Ovary (tissue), 3 donors: Measurements from ENCODE around the gene NT5C1A.

Experiments
- EP300 ChIP-seq: sonication (generic); formaldehyde crosslinking; IDR thresholded peaks from one replicate; pipeline ENCODE4 v1.6.1; 2017; ENCODE audit warnings: antibody characterized with exemption
- POLR2A ChIP-seq: fragments of 450-650 bp; IDR thresholded peaks from one replicate; pipeline ENCODE4 v1.6.1; 2017; ENCODE audit warnings: antibody characterized with exemption, mild to moderate bottlenecking, moderate library complexity
- TF ChIP-seq, protein P1 (sequence below), 3 donors: fragments of 450-650 bp in 2 of 3; fragments of 200-600 bp in 1 of 3; IDR thresholded peaks; one replicate each; pipeline versions ENCODE4 v1.5.1 to v1.8.0; 2016 to 2022; ENCODE audit warnings: antibody characterized with exemption in 3 of 3, mild to moderate bottlenecking in 1 of 3
- donor health status: DM: no; HTN: no; CAD: no.

DNA sequence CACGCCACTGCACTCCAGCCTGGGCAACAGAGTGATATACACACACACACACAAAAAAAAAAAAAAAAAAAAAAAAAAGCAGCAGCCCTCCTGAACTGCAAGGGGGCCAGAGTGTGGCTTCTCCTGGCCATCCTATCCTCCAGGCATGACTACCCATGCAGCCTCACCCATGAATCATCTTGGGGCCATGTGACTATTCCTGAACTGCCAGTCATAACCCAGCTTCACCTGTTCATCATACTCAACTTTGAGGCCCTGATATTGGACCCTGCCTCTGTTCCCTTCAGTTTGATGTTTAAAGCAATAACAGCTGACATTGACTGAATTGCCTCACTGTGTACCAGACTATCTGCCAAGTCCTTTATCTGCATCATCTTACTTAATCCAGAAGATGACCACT lies 22.1 kb upstream of the NT5C1A start:
- TF ChIP-seq POLR2A (no peak), EP300 (no peak)
- TF ChIP-seq, protein P1, sequence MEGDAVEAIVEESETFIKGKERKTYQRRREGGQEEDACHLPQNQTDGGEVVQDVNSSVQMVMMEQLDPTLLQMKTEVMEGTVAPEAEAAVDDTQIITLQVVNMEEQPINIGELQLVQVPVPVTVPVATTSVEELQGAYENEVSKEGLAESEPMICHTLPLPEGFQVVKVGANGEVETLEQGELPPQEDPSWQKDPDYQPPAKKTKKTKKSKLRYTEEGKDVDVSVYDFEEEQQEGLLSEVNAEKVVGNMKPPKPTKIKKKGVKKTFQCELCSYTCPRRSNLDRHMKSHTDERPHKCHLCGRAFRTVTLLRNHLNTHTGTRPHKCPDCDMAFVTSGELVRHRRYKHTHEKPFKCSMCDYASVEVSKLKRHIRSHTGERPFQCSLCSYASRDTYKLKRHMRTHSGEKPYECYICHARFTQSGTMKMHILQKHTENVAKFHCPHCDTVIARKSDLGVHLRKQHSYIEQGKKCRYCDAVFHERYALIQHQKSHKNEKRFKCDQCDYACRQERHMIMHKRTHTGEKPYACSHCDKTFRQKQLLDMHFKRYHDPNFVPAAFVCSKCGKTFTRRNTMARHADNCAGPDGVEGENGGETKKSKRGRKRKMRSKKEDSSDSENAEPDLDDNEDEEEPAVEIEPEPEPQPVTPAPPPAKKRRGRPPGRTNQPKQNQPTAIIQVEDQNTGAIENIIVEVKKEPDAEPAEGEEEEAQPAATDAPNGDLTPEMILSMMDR (IDR thresholded peaks at IDR 0.05): no peak
